Loucy (cell line): Measurements from ENCODE around the gene DTX1.

Experiments
- H2AFZ ChIP-seq: fragments of 200-600 bp; sonication (generic); 2 replicates; pipeline ENCODE4 v1.6.0; 2016; ENCODE audit warnings: antibody characterized with exemption, mild to moderate bottlenecking, low read length, moderate library complexity
- H3F3A ChIP-seq: fragments of 200-600 bp; 2 replicates; pipeline ENCODE4 v1.6.0; 2016; ENCODE audit warnings: antibody characterized with exemption, low read depth, mild to moderate bottlenecking
- H3K27me3 ChIP-seq: fragments of 200-600 bp; sonication (generic); 2 replicates; pipeline ENCODE4 v1.6.1; 2014; ENCODE audit warnings: low read length, mild to moderate bottlenecking; ENCODE audit not compliant: insufficient read depth, poor library complexity, severe bottlenecking
- H3K36me3 ChIP-seq: fragments of 200-600 bp; sonication (generic); 2 replicates; pipeline ENCODE4 v1.6.1; 2016; ENCODE audit warnings: low read length; ENCODE audit not compliant: insufficient read depth
- H3K4me1 ChIP-seq: fragments of 200-600 bp; sonication (generic); 2 replicates; pipeline ENCODE4 v1.5.1; 2014; ENCODE audit warnings: low read length, mild to moderate bottlenecking; ENCODE audit not compliant: insufficient read depth, poor library complexity, severe bottlenecking
- H3K4me2 ChIP-seq: fragments of 200-600 bp; sonication (generic); 2 replicates; pipeline ENCODE4 v1.6.0; 2014; ENCODE audit warnings: antibody characterized with exemption, low read length, low read depth, mild to moderate bottlenecking; ENCODE audit not compliant: poor library complexity, severe bottlenecking
- H3K4me3 ChIP-seq: fragments of 200-600 bp; sonication (generic); 2 replicates; pipeline ENCODE4 v1.5.1; 2014; ENCODE audit warnings: low read length, mild to moderate bottlenecking, mixed read lengths; ENCODE audit not compliant: poor library complexity, severe bottlenecking
- H3K79me2 ChIP-seq: fragments of 200-600 bp; sonication (generic); 2 replicates; pipeline ENCODE4 v1.6.1; 2014; ENCODE audit warnings: low read length; ENCODE audit not compliant: insufficient read depth
- H3K9ac ChIP-seq: fragments of 200-600 bp; sonication (generic); 2 replicates; pipeline ENCODE4 v1.6.0; 2014; ENCODE audit warnings: mild to moderate bottlenecking, low read depth, low read length, moderate library complexity; ENCODE audit not compliant: poor library complexity, severe bottlenecking
- H3K9me2 ChIP-seq: fragments of 200-600 bp; sonication (generic); replicated peaks from 2 replicates; pipeline ENCODE4 v1.6.1; 2016; ENCODE audit warnings: low read depth, low read length, mixed read lengths
- H3K9me3 ChIP-seq: fragments of 200-600 bp; sonication (generic); 2 replicates; pipeline ENCODE4 v1.6.1; 2014; ENCODE audit warnings: mild to moderate bottlenecking, antibody characterized with exemption, low read length, low read depth; ENCODE audit not compliant: insufficient read depth
- H4K20me1 ChIP-seq: fragments of 200-600 bp; sonication (generic); 2 replicates; pipeline ENCODE4 v1.6.0; 2014; ENCODE audit warnings: antibody characterized with exemption, low read length, mild to moderate bottlenecking; ENCODE audit not compliant: insufficient read depth, poor library complexity, severe bottlenecking
- CTCF ChIP-seq: fragments of 200-600 bp; sonication (generic); conservative IDR thresholded peaks from 2 replicates; pipeline ENCODE4 v1.5.1; 2014; ENCODE audit warnings: mild to moderate bottlenecking, antibody characterized with exemption, low read length
- EZH2phosphoT487 ChIP-seq: fragments of 200-600 bp; IDR thresholded peaks from 2 replicates; pipeline ENCODE4 v1.6.1; 2018; ENCODE audit warnings: antibody characterized with exemption, mild to moderate bottlenecking, moderate library complexity, borderline replicate concordance

DTX1 gene

GRCh38 chr12:113109872-113110599 lies 53.5 kb downstream of the DTX1 start:
- no peaks in the 10 kb centered on the region for H3K9me3 ChIP-seq
- H3K36me3 ChIP-seq: no peaks in the 10 kb centered on the region
- H3K9me2 ChIP-seq: no peaks in the 10 kb centered on the region
- H3K4me1 ChIP-seq: no peaks in the 10 kb centered on the region
- no peaks in the 10 kb centered on the region for H3K79me2 ChIP-seq
- no peak for TF ChIP-seq CTCF
- TF ChIP-seq EZH2phosphoT487: no peak
- no peak overlapping the region for H3K4me2 ChIP-seq
- H3K4me3 ChIP-seq: no peak overlapping the region
- H4K20me1 ChIP-seq: no peaks in the 10 kb centered on the region
- H2AFZ ChIP-seq: no peak overlapping the region
- H3F3A ChIP-seq: no peaks in the 10 kb centered on the region
- H3K9ac ChIP-seq: no peak overlapping the region
- H3K27me3 ChIP-seq: no peaks in the 10 kb centered on the region

DNA sequence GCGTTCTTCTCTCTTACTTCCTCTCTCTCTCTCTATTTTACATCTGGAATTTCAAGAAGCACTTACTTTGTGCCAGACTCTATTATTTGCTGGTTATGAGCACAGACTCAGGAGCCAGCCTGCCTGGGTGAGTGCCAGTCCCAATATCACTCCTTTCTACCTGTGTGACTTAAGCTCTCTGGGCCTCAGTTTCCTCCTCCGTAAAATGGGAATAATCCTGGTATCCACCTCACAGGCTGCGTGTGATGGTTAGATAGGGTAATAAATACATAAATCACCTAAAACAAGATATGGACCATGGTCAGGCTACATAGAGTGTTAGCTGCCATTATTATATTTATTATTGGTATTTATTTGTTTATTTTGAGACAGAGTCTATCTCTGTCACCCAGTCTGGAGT lies 54.7 kb downstream of the DTX1 start:
- H2AFZ ChIP-seq: no peak overlapping the region
- H3K4me1 ChIP-seq: no peaks in the 10 kb centered on the region
- H3K27me3 ChIP-seq: no peaks in the 10 kb centered on the region
- H3K9ac ChIP-seq: no peak overlapping the region
- H4K20me1 ChIP-seq: no peaks in the 10 kb centered on the region
- no peak overlapping the region for H3K4me2 ChIP-seq
- H3K9me2 ChIP-seq: no peaks in the 10 kb centered on the region
- no peaks in the 10 kb centered on the region for H3K36me3 ChIP-seq
- no peak for TF ChIP-seq EZH2phosphoT487
- H3F3A ChIP-seq: no peaks in the 10 kb centered on the region
- no peaks in the 10 kb centered on the region for H3K9me3 ChIP-seq
- no peaks in the 10 kb centered on the region for H3K79me2 ChIP-seq
- no peak overlapping the region for H3K4me3 ChIP-seq

- no peak overlapping the region for H2AFZ ChIP-seq
- H3K4me2 ChIP-seq: no peak overlapping the region
- TF ChIP-seq CTCF (no peak), EZH2phosphoT487 (no peak)
- no peaks in the 10 kb centered on the region for H3K9me3 ChIP-seq
- no peaks in the 10 kb centered on the region for H3K36me3 ChIP-seq
- H4K20me1 ChIP-seq: no peaks in the 10 kb centered on the region
- no peaks in the 10 kb centered on the region for H3K27me3 ChIP-seq
- no peaks in the 10 kb centered on the region for H3K9me2 ChIP-seq
- no peaks in the 10 kb centered on the region for H3K4me1 ChIP-seq
- no peak overlapping the region for H3K4me3 ChIP-seq
- no peaks in the 10 kb centered on the region for H3F3A ChIP-seq
- H3K9ac ChIP-seq: no peak overlapping the region
- H3K79me2 ChIP-seq: no peaks in the 10 kb centered on the region
Measured at GRCh38 chr12:113112043-113112899, 55.7 kb downstream of the DTX1 start.
